H9 (cell line): ENCODE data around the gene TTC14. TPM values are rescaled to one million over a fixed set of nuclear protein-coding genes. Genes with fewer than 3 reads are reported as not detected.
A peak's percentile ranks its signal among the peaks of the same experiment; 100 is the strongest.

ENCODE experiments used
- DNase-seq: peaks from one replicate; pipeline ENCODE4 v3.0.0-alpha.2; 2017
- H2AFZ ChIP-seq: one replicate; pipeline ENCODE4 v1.6.1; 2013; ENCODE audit warnings: mild to moderate bottlenecking, low read length, control low read depth, moderate library complexity
- H2AK5ac ChIP-seq: 2 replicates; pipeline ENCODE4 v1.6.1; 2013; ENCODE audit warnings: low read length, control low read depth, mixed read lengths; ENCODE audit not compliant: insufficient read length
- H2BK120ac ChIP-seq: one replicate; pipeline ENCODE4 v1.6.1; 2013; ENCODE audit warnings: low read depth, mild to moderate bottlenecking, low read length, control low read depth, inconsistent platforms; ENCODE audit not compliant: poor library complexity, severe bottlenecking
- H2BK12ac ChIP-seq: 2 replicates; pipeline ENCODE4 v1.6.1; 2013; ENCODE audit warnings: low read length, control low read depth, mixed read lengths, low read depth; ENCODE audit not compliant: insufficient read length
- H2BK15ac ChIP-seq: 2 replicates; pipeline ENCODE4 v1.6.1; 2013; ENCODE audit warnings: low read depth, low read length, control low read depth
- H2BK20ac ChIP-seq: one replicate; pipeline ENCODE4 v1.6.1; 2013; ENCODE audit warnings: low read depth, mild to moderate bottlenecking, low read length, control low read depth, inconsistent platforms; ENCODE audit not compliant: poor library complexity, severe bottlenecking
- H2BK5ac ChIP-seq: 2 replicates; pipeline ENCODE4 v1.6.1; 2013; ENCODE audit warnings: low read length, control low read depth, mixed read lengths; ENCODE audit not compliant: insufficient read length
- H3K14ac ChIP-seq: 2 replicates; pipeline ENCODE4 v1.6.1; 2013; ENCODE audit warnings: low read length, control low read depth; ENCODE audit not compliant: insufficient read depth
- H3K18ac ChIP-seq: 2 replicates; pipeline ENCODE4 v1.6.1; 2013; ENCODE audit warnings: low read depth, mild to moderate bottlenecking, mixed read lengths, low read length, control low read depth; ENCODE audit not compliant: insufficient read length
- H3K23ac ChIP-seq: 2 replicates; pipeline ENCODE4 v1.6.1; 2013; ENCODE audit warnings: low read length, control low read depth, mixed read lengths, low read depth; ENCODE audit not compliant: insufficient read length
- H3K23me2 ChIP-seq: 2 replicates; pipeline ENCODE4 v1.6.1; 2013; ENCODE audit warnings: low read depth, mild to moderate bottlenecking, mixed read lengths, low read length, control low read depth; ENCODE audit not compliant: insufficient read length, poor library complexity, severe bottlenecking
- H3K27ac ChIP-seq: 2 replicates; pipeline ENCODE4 v1.5.1; 2013; ENCODE audit warnings: low read length, control low read depth, mixed read lengths, low read depth; ENCODE audit not compliant: insufficient read length
- H3K27me3 ChIP-seq: 2 replicates; pipeline ENCODE4 v1.6.1; 2013; ENCODE audit warnings: low read length, control low read depth, inconsistent platforms; ENCODE audit not compliant: insufficient read depth
- H3K4ac ChIP-seq: 2 replicates; pipeline ENCODE4 v1.6.1; 2013; ENCODE audit warnings: low read depth, mild to moderate bottlenecking, control low read depth, inconsistent platforms, low read length, moderate library complexity
- H3K4me1 ChIP-seq: 2 replicates; pipeline ENCODE4 v1.6.1; 2013; ENCODE audit warnings: low read length, control low read depth, inconsistent platforms; ENCODE audit not compliant: insufficient read depth
- H3K4me2 ChIP-seq: 2 replicates; pipeline ENCODE4 v1.6.1; 2013; ENCODE audit warnings: low read length, control low read depth, mixed read lengths; ENCODE audit not compliant: insufficient read length, insufficient read depth
- H3K56ac ChIP-seq: 2 replicates; pipeline ENCODE4 v1.6.1; 2013; ENCODE audit warnings: low read depth, mild to moderate bottlenecking, mixed read lengths, low read length, control low read depth; ENCODE audit not compliant: insufficient read length
- H3K79me1 ChIP-seq: 2 replicates; pipeline ENCODE4 v1.6.1; 2013; ENCODE audit warnings: low read depth, mild to moderate bottlenecking, moderate library complexity, low read length, control low read depth, inconsistent platforms; ENCODE audit not compliant: insufficient read depth, poor library complexity, severe bottlenecking
- H3K79me2 ChIP-seq: 2 replicates; pipeline ENCODE4 v1.6.1; 2013; ENCODE audit warnings: low read length, control low read depth, inconsistent platforms; ENCODE audit not compliant: insufficient read depth
- H3K9ac ChIP-seq: 2 replicates; pipeline ENCODE4 v1.6.1; 2013; ENCODE audit warnings: low read length, control low read depth, mixed read lengths; ENCODE audit not compliant: insufficient read length; ENCODE audit errors: extremely low read depth
- H3K9me3 ChIP-seq: one replicate; pipeline ENCODE4 v1.6.1; 2013; ENCODE audit warnings: low read depth, low read length, inconsistent platforms; ENCODE audit not compliant: control insufficient read depth
- H3T11ph ChIP-seq: one replicate; pipeline ENCODE4 v1.6.1; 2013; ENCODE audit warnings: mild to moderate bottlenecking, low read length, control low read depth, inconsistent platforms
- H4K20me1 ChIP-seq: one replicate; pipeline ENCODE4 v1.6.1; 2013; ENCODE audit not compliant: control insufficient read depth, insufficient read length, insufficient read depth
- H4K5ac ChIP-seq: 2 replicates; pipeline ENCODE4 v1.6.1; 2013; ENCODE audit warnings: low read depth, mild to moderate bottlenecking, mixed read lengths, low read length, control low read depth; ENCODE audit not compliant: insufficient read length
- H4K8ac ChIP-seq: replicated peaks from 2 replicates; pipeline ENCODE4 v1.6.1; 2013; ENCODE audit warnings: low read length, control low read depth, mixed read lengths, low read depth; ENCODE audit not compliant: insufficient read length
- H4K91ac ChIP-seq: 2 replicates; pipeline ENCODE4 v1.6.1; 2013; ENCODE audit warnings: low read depth, mild to moderate bottlenecking, moderate library complexity, mixed read lengths, low read length, control low read depth; ENCODE audit not compliant: insufficient read length
- H3K27ac Mint-ChIP-seq, 3 experiments: 2 replicates in 2 of 3; 3 replicates in 1 of 3; pipeline ENCODE4 v1.8.0; 2020 to 2021; ENCODE audit warnings: mixed read lengths in 3 of 3, mild to moderate bottlenecking in 1 of 3, moderate library complexity in 1 of 3
- H3K27me3 Mint-ChIP-seq: 2 replicates; pipeline ENCODE4 v1.8.0; 2021; ENCODE audit warnings: low read depth, mild to moderate bottlenecking, moderate library complexity, mixed read lengths
- H3K36me3 Mint-ChIP-seq, 3 experiments: 2 replicates in 2 of 3; 3 replicates in 1 of 3; pipeline ENCODE4 v1.8.0; 2020 to 2021; ENCODE audit warnings: low read depth in 3 of 3, mixed read lengths in 3 of 3; ENCODE audit not compliant: insufficient read depth in 1 of 3
- H3K4me1 Mint-ChIP-seq, 2 experiments: 2 replicates each; pipeline ENCODE4 v1.8.0; 2020; ENCODE audit warnings: mixed read lengths in 2 of 2
- H3K4me3 Mint-ChIP-seq, 2 experiments: 2 replicates in 1 of 2; 3 replicates in 1 of 2; pipeline ENCODE4 v1.8.0; 2020 to 2021; ENCODE audit warnings: mild to moderate bottlenecking in 2 of 2, mixed read lengths in 2 of 2, moderate library complexity in 1 of 2
- H3K9me3 Mint-ChIP-seq, 2 experiments: 2 replicates in 1 of 2; 3 replicates in 1 of 2; pipeline ENCODE4 v1.8.0; 2020; ENCODE audit warnings: mild to moderate bottlenecking in 2 of 2, mixed read lengths in 2 of 2, moderate library complexity in 1 of 2
- CTCF ChIP-seq: fragments of 200-600 bp; sonication (generic); conservative IDR thresholded peaks from 3 replicates; pipeline ENCODE4 v1.8.0; 2021; ENCODE audit warnings: antibody characterized with exemption, mild to moderate bottlenecking
- WGBS: extraction: QIAGEN DNeasy Blood & Tissue Kit; methylation state at CpG from one replicate; pipeline ENCODE4 v1.1.7; 2013; ENCODE audit warnings: missing lambda C conversion rate, low lambda C conversion rate, mixed read lengths; ENCODE audit not compliant: insufficient read length; ENCODE audit errors: extremely low coverage; 5-methylcytosine and 5-hydroxymethylcytosine counted together
- total RNA-seq: library from RNA; stranded (reverse); gene quantifications from 2 replicates; pipeline ENCODE4 v1.2.1, GENCODE V29; 2021

TTC14 gene
- total RNA-seq, 1 experiment from 2014 or later: 28.4 TPM

GRCh38 chr3:180646187-180646790 lies 44.3 kb downstream of the TTC14 start:
- Histone ChIP-seq H3K23me2 (no peaks in the 10 kb centered on the region), H3K4me1 (no peaks in the 10 kb centered on the region), H4K20me1 (no peaks in the 10 kb centered on the region), H2BK12ac (no peak overlapping the region), H3K27me3 (no peaks in the 10 kb centered on the region), H2BK20ac (no peak overlapping the region), H3K14ac (no peak overlapping the region), H3K23ac (no peak overlapping the region), H3K9me3 (no peaks in the 10 kb centered on the region), H2BK15ac (no peak overlapping the region), H3K9ac (no peak overlapping the region), H3K79me2 (no peaks in the 10 kb centered on the region), H3K27ac (no peak overlapping the region), H2BK5ac (no peak overlapping the region), H3T11ph (no peak overlapping the region), H4K5ac (no peak overlapping the region), H4K91ac (no peak overlapping the region), H3K4me2 (no peak overlapping the region), H2BK120ac (no peak overlapping the region), H4K8ac (no peak overlapping the region), H2AFZ (no peak overlapping the region), H3K18ac (no peak overlapping the region), H3K56ac (no peak overlapping the region), H2AK5ac (no peak overlapping the region), H3K79me1 (no peaks in the 10 kb centered on the region), H3K4ac (no peak overlapping the region)
- H3K9me3 Mint-ChIP-seq: no peaks in the 10 kb centered on the region
- WGBS: no CpG with 5 or more reads among the region's 1 CpG
- peak; percentile 66 for TF ChIP-seq CTCF
- no peak overlapping the region for H3K4me3 Mint-ChIP-seq
- H3K27me3 Mint-ChIP-seq: no peaks in the 10 kb centered on the region
- no peaks in the 10 kb centered on the region for H3K36me3 Mint-ChIP-seq
- no peak for DNase-seq
- 0 out of 4 replicates have a peak, but pooled peaks cover 0 to 2% of the 10 kb centered on the region in 2 experiments for H3K4me1 Mint-ChIP-seq
- H3K27ac Mint-ChIP-seq: no peak overlapping the region
